ENCODE data around the gene ASPSCR1. TPM values are rescaled to one million over a fixed set of nuclear protein-coding genes. Genes with fewer than 3 reads are reported as not detected.

Gene ASPSCR1
- total RNA-seq, 1 donor from 2014 or later: 13.1 TPM

GRCh38 chr17:82062984-82063368, 85.5 kb downstream of the ASPSCR1 start:
- Mint-ChIP-seq H3K4me1 (peaks cover 10% of the 10 kb centered on the region), H3K27me3 (ENCODE audit: insufficient read depth, low read depth) (peaks cover 5% of the 10 kb centered on the region), H3K27ac (no peak overlapping the region), H3K4me3 (no peak overlapping the region), H3K36me3 (peaks cover 3% of the 10 kb centered on the region), H3K9me3 (no peaks in the 10 kb centered on the region)
- Histone ChIP-seq H3K4me1 (peaks cover 6% of the 10 kb centered on the region), H2AFZ (replicated peaks) (no peak overlapping the region), H3F3A (ENCODE audit: low read depth) (no peaks in the 10 kb centered on the region), H3K36me3 (no peaks in the 10 kb centered on the region), H3K9me3 (ENCODE audit: low read depth) (no peaks in the 10 kb centered on the region), H3K27me3 (no peaks in the 10 kb centered on the region), H4K20me1 (ENCODE audit: low read depth) (no peaks in the 10 kb centered on the region), H3K9ac (no peak overlapping the region), H3K27ac (no peak overlapping the region), H3K4me3 (no peak overlapping the region), H3K4me2 (no peak overlapping the region), H3K79me2 (ENCODE audit: low read depth) (peaks cover 12% of the 10 kb centered on the region)
- no peak for TF ChIP-seq EZH2phosphoT487 (IDR thresholded peaks at IDR 0.05)
- TF ChIP-seq CTCF (IDR thresholded peaks at IDR 0.05): no peak
- no peak for TF ChIP-seq EZH2 (IDR thresholded peaks at IDR 0.05)
- no peak for DNase-seq (ENCODE audit: low spot score)

GRCh38 chr17:82063424-82064415, 86.3 kb downstream of the ASPSCR1 start:
- H4K20me1 ChIP-seq (ENCODE audit: low read depth): no peaks in the 10 kb centered on the region
- H3K79me2 ChIP-seq (ENCODE audit: low read depth): peaks cover 12% of the 10 kb centered on the region
- no peak overlapping the region for H3K27ac Mint-ChIP-seq
- peaks cover 6% of the 10 kb centered on the region for H3K4me1 ChIP-seq
- H3K27ac ChIP-seq: no peak overlapping the region
- no peaks in the 10 kb centered on the region for H3F3A ChIP-seq (ENCODE audit: low read depth)
- H3K9me3 ChIP-seq (ENCODE audit: low read depth): no peaks in the 10 kb centered on the region
- no peak for DNase-seq (ENCODE audit: low spot score)
- H3K27me3 Mint-ChIP-seq (ENCODE audit: insufficient read depth, low read depth): peaks cover 5% of the 10 kb centered on the region
- H3K36me3 ChIP-seq: no peaks in the 10 kb centered on the region
- peak overlapping the region; percentile 100 for H3K4me2 ChIP-seq
- no peak overlapping the region for H3K9ac ChIP-seq
- no peak overlapping the region for H2AFZ ChIP-seq (replicated peaks)
- peak overlapping the region; percentile 80 for H3K4me3 Mint-ChIP-seq
- peaks cover 10% of the 10 kb centered on the region for H3K4me1 Mint-ChIP-seq
- TF ChIP-seq EZH2phosphoT487 (IDR thresholded peaks at IDR 0.05) (no peak), CTCF (IDR thresholded peaks at IDR 0.05) (no peak), EZH2 (IDR thresholded peaks at IDR 0.05) (no peak)
- H3K4me3 ChIP-seq: no peak overlapping the region
- no peaks in the 10 kb centered on the region for H3K27me3 ChIP-seq
- peaks cover 3% of the 10 kb centered on the region for H3K36me3 Mint-ChIP-seq
- no peaks in the 10 kb centered on the region for H3K9me3 Mint-ChIP-seq

- Histone ChIP-seq H3K4me3 (peak overlapping the region; percentile 76), H3K4me1 (peaks cover 6% of the 10 kb centered on the region), H3K9me3 (ENCODE audit: low read depth) (no peaks in the 10 kb centered on the region), H3K79me2 (ENCODE audit: low read depth) (peaks cover 12% of the 10 kb centered on the region), H3K4me2 (peak overlapping the region; percentile 100), H4K20me1 (ENCODE audit: low read depth) (no peaks in the 10 kb centered on the region), H2AFZ (replicated peaks) (no peak overlapping the region), H3K36me3 (no peaks in the 10 kb centered on the region), H3K27me3 (no peaks in the 10 kb centered on the region), H3K9ac (peak overlapping the region; percentile 87), H3K27ac (no peak overlapping the region), H3F3A (ENCODE audit: low read depth) (no peaks in the 10 kb centered on the region)
- peaks cover 3% of the 10 kb centered on the region for H3K36me3 Mint-ChIP-seq
- peaks cover 5% of the 10 kb centered on the region for H3K27me3 Mint-ChIP-seq (ENCODE audit: insufficient read depth, low read depth)
- DNase-seq (ENCODE audit: low spot score): no peak
- H3K27ac Mint-ChIP-seq: no peak overlapping the region
- H3K4me1 Mint-ChIP-seq: peaks cover 10% of the 10 kb centered on the region
- TF ChIP-seq EZH2phosphoT487 (IDR thresholded peaks at IDR 0.05): no peak
- TF ChIP-seq EZH2 (IDR thresholded peaks at IDR 0.05): no peak
- no peak for TF ChIP-seq CTCF (IDR thresholded peaks at IDR 0.05)
- H3K9me3 Mint-ChIP-seq: no peaks in the 10 kb centered on the region
- peak overlapping the region; percentile 80 for H3K4me3 Mint-ChIP-seq
Measured at GRCh38 chr17:82064433-82065192, 87.2 kb downstream of the ASPSCR1 start.
